Measurements from ENCODE around the gene HACD4. TPM values are rescaled to one million over a fixed set of nuclear protein-coding genes. Genes with fewer than 3 reads are reported as not detected.

Gene HACD4
- total and polyA plus RNA-seq, 2 of the 13 experiments (the other 11 are each of a cell fraction or from before 2014, with no cell fraction given) = not detected

- TF ChIP-seq ATF7-NPFF (CRISPR knock-in tag; IDR thresholded peaks at IDR 0.05; ENCODE audit: low read depth) = no peak
- TF ChIP-seq ZNF224 (CRISPR knock-in tag; IDR thresholded peaks at IDR 0.05) = no peak
- TF ChIP-seq KLF11 (CRISPR knock-in tag; IDR thresholded peaks at IDR 0.05) = no peak
- no peak for TF ChIP-seq ZBTB26 (CRISPR knock-in tag; IDR thresholded peaks at IDR 0.05; ENCODE audit: borderline replicate concordance)
- TF ChIP-seq MLXIP (CRISPR knock-in tag; IDR thresholded peaks at IDR 0.05; ENCODE audit: borderline replicate concordance) = no peak
- TF ChIP-seq HNRNPLL (IDR thresholded peaks at IDR 0.05; ENCODE audit: low read depth, low read length, poor library complexity, severe bottlenecking) = no peak
- no peak for TF ChIP-seq GMEB1 (CRISPR knock-in tag; IDR thresholded peaks at IDR 0.05; ENCODE audit: borderline replicate concordance)
Measured at GRCh38 chr9:21060919-21061561, 29.6 kb upstream of the HACD4 start (continued).
